ENCODE results near the gene PRPS1L1. TPM values are rescaled to one million over a fixed set of nuclear protein-coding genes. Genes with fewer than 3 reads are reported as not detected.

Gene PRPS1L1
- total RNA-seq, 1 experiment from 2014 or later = not detected

DNA sequence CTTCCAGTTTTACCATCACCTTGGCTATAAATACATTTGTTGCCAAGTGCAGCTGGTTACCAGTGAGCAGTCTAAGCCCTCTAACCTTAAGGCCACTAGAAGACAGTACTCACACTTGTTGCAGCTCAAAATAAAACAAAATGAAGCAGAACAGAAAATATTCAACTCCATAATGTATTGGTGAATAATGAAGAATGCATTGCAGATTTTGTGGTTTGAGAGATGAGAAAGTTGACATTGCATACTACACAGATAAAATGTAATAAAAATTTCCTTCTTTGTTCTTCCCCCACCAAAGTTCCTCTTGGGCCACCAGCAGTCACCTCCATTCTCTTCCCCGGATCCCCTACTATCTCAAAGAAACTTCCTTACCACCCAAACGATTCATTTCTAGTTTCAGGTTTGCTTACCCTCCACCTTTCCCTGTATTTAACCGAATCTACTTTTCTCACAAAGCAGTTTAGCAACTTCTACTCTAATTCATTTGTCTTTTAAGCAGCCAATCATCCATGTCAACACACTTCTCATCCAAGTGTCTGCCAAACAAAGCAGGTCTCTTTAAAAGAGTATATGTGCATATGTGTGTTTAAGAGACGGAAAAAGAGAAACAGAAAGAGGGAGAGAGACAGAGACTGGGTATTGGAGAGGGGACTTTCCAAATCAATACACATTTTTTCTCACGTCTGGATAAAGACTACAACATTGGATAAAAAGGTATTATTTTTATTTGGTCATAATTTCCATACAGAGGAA lies 35.7 kb upstream of the PRPS1L1 start:
- H3K27me3 ChIP-seq (replicated peaks; ENCODE audit: insufficient read depth, low read depth, low read length, poor library complexity) = no peaks in the 10 kb centered on the region
- intact Hi-C loops (cut with micrococcal nuclease; ENCODE audit: unreplicated experiment) = loop anchor here (10.0 kb wide), 1 partner anchor 261 kb away; no protein-coding TSS in a partner anchor
- H3K4me3 ChIP-seq (ENCODE audit: low read depth, low read length, poor library complexity, severe bottlenecking) = no peak overlapping the region
- TF ChIP-seq EZH2 (IDR thresholded peaks at IDR 0.05; ENCODE audit: borderline replicate concordance, low read depth, low read length, poor library complexity, severe bottlenecking) = no peak
- TF ChIP-seq, protein P1, sequence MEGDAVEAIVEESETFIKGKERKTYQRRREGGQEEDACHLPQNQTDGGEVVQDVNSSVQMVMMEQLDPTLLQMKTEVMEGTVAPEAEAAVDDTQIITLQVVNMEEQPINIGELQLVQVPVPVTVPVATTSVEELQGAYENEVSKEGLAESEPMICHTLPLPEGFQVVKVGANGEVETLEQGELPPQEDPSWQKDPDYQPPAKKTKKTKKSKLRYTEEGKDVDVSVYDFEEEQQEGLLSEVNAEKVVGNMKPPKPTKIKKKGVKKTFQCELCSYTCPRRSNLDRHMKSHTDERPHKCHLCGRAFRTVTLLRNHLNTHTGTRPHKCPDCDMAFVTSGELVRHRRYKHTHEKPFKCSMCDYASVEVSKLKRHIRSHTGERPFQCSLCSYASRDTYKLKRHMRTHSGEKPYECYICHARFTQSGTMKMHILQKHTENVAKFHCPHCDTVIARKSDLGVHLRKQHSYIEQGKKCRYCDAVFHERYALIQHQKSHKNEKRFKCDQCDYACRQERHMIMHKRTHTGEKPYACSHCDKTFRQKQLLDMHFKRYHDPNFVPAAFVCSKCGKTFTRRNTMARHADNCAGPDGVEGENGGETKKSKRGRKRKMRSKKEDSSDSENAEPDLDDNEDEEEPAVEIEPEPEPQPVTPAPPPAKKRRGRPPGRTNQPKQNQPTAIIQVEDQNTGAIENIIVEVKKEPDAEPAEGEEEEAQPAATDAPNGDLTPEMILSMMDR (conservative IDR thresholded peaks at IDR 0.05; ENCODE audit: low read depth, low read length) = no peak
- CTCF ChIA-PET = interaction anchor here (1.0 kb wide), 1 partner anchor 293 kb away, joined by 3 read pairs; no protein-coding TSS in a partner anchor
- no peak for DNase-seq (ENCODE audit: low spot score)
- H3K36me3 ChIP-seq (ENCODE audit: insufficient read depth, low read length, poor library complexity, severe bottlenecking) = no peaks in the 10 kb centered on the region
- BruUV-seq (replicated peaks) = no TSS peak
- H3K4me1 ChIP-seq (ENCODE audit: insufficient read depth, low read length, poor library complexity, severe bottlenecking) = no peaks in the 10 kb centered on the region
- no peak overlapping the region for H3K27ac ChIP-seq (ENCODE audit: low read depth, low read length, poor library complexity, severe bottlenecking)
- POLR2A ChIA-PET (ENCODE audit: low non-redundant PET) = no interaction called here
- no peaks in the 10 kb centered on the region for H3K9me3 ChIP-seq (ENCODE audit: low read depth, low read length, poor library complexity, severe bottlenecking)

DNA sequence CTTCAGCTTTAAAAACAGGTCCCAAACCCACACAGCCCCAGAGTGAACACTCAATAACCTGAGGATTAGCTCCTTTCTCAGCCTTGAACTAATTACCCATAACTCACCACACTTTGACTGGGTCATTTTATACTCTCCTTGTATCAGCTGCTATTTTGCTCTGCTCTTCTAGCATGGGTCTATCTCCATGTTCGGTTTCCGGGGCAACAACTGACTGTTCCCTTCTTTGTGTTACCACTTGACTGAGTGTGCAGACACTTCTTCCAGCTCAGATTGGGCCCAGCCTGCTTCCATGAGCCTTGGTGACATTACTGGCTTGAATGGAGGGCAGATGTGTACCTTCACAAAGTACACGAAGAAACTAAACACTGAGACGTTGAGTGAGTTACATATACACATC lies 31.5 kb upstream of the PRPS1L1 start:
- H3K27ac ChIP-seq (ENCODE audit: low read depth, low read length, poor library complexity, severe bottlenecking) = no peak overlapping the region
- no TSS peak for BruUV-seq (replicated peaks)
- intact Hi-C loops (cut with micrococcal nuclease; ENCODE audit: unreplicated experiment) = no loop called here
- H3K4me1 ChIP-seq (ENCODE audit: insufficient read depth, low read length, poor library complexity, severe bottlenecking) = no peaks in the 10 kb centered on the region
- no peaks in the 10 kb centered on the region for H3K27me3 ChIP-seq (replicated peaks; ENCODE audit: insufficient read depth, low read depth, low read length, poor library complexity)
- TF ChIP-seq EZH2 (IDR thresholded peaks at IDR 0.05; ENCODE audit: borderline replicate concordance, low read depth, low read length, poor library complexity, severe bottlenecking) = no peak
- TF ChIP-seq, protein P1 (conservative IDR thresholded peaks at IDR 0.05; ENCODE audit: low read depth, low read length) = no peak
- DNase-seq (ENCODE audit: low spot score) = no peak
- H3K36me3 ChIP-seq (ENCODE audit: insufficient read depth, low read length, poor library complexity, severe bottlenecking) = no peaks in the 10 kb centered on the region
- no peak overlapping the region for H3K4me3 ChIP-seq (ENCODE audit: low read depth, low read length, poor library complexity, severe bottlenecking)
- POLR2A ChIA-PET (ENCODE audit: low non-redundant PET) = no interaction called here
- CTCF ChIA-PET = no interaction called here
- H3K9me3 ChIP-seq (ENCODE audit: low read depth, low read length, poor library complexity, severe bottlenecking) = no peaks in the 10 kb centered on the region

DNA sequence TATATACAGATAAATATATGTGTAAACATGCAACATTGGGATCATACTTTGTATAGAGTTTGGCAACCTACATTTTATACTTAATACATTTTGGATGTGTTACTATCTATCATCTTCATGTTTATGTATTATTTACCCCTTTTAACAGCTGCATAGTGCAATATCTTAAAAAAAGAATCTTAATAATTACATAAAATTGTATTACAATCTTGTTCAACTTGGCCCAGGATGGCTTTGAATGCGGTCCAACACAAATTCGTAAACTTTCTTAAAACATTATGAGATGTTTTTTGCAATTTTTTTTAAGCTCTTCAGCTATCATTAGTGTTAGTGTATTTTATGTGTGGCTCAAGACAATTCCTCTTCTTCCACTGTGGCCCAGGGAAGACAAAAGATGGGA lies 26.3 kb upstream of the PRPS1L1 start:
- no peak overlapping the region for H3K4me3 ChIP-seq (ENCODE audit: low read depth, low read length, poor library complexity, severe bottlenecking)
- intact Hi-C loops (cut with micrococcal nuclease; ENCODE audit: unreplicated experiment) = no loop called here
- ChIA-PET POLR2A (ENCODE audit: low non-redundant PET) (no interaction called here), CTCF (no interaction called here)
- no peaks in the 10 kb centered on the region for H3K27me3 ChIP-seq (replicated peaks; ENCODE audit: insufficient read depth, low read depth, low read length, poor library complexity)
- H3K4me1 ChIP-seq (ENCODE audit: insufficient read depth, low read length, poor library complexity, severe bottlenecking) = no peaks in the 10 kb centered on the region
- TF ChIP-seq EZH2 (IDR thresholded peaks at IDR 0.05; ENCODE audit: borderline replicate concordance, low read depth, low read length, poor library complexity, severe bottlenecking) = no peak
- TF ChIP-seq, protein P1 (conservative IDR thresholded peaks at IDR 0.05; ENCODE audit: low read depth, low read length) = no peak
- H3K9me3 ChIP-seq (ENCODE audit: low read depth, low read length, poor library complexity, severe bottlenecking) = no peaks in the 10 kb centered on the region
- H3K36me3 ChIP-seq (ENCODE audit: insufficient read depth, low read length, poor library complexity, severe bottlenecking) = no peaks in the 10 kb centered on the region
- BruUV-seq (replicated peaks) = no TSS peak
- no peak for DNase-seq (ENCODE audit: low spot score)
- no peak overlapping the region for H3K27ac ChIP-seq (ENCODE audit: low read depth, low read length, poor library complexity, severe bottlenecking)

Data from A673 (cell line).